ENCODE data around the gene THAP4.

The THAP4 gene

GRCh38 chr2:241645915-241646645, 9.1 kb upstream of the THAP4 start:
- H3K36me3 ChIP-seq (ENCODE audit: control insufficient read depth, insufficient read depth, low read length): peaks cover 10% of the 10 kb centered on the region
- no peaks in the 10 kb centered on the region for H3K27me3 ChIP-seq (replicated peaks; ENCODE audit: control insufficient read depth, insufficient read depth, low read length)
- DNase-seq (ENCODE audit: extremely low read depth, insufficient read length): no peak
- TF ChIP-seq CTCF (IDR thresholded peaks at IDR 0.05; ENCODE audit: insufficient read depth, low read length, poor library complexity, severe bottlenecking): no peak
- no peak overlapping the region for H3K4me3 ChIP-seq (replicated peaks; ENCODE audit: low read depth, low read length)

- Histone ChIP-seq H3K27me3 (replicated peaks; ENCODE audit: control insufficient read depth, insufficient read depth, low read length) (no peaks in the 10 kb centered on the region), H3K4me3 (replicated peaks; ENCODE audit: low read depth, low read length) (no peak overlapping the region), H3K36me3 (ENCODE audit: control insufficient read depth, insufficient read depth, low read length) (peaks cover 7% of the 10 kb centered on the region)
- TF ChIP-seq CTCF (IDR thresholded peaks at IDR 0.05; ENCODE audit: insufficient read depth, low read length, poor library complexity, severe bottlenecking): no peak
- no peak for DNase-seq (ENCODE audit: extremely low read depth, insufficient read length)
Measured at GRCh38 chr2:241645056-241645914, 8.3 kb upstream of the THAP4 start.

- Histone ChIP-seq H3K36me3 (ENCODE audit: control insufficient read depth, insufficient read depth, low read length) (peaks cover 6% of the 10 kb centered on the region), H3K4me3 (replicated peaks; ENCODE audit: low read depth, low read length) (no peak overlapping the region), H3K27me3 (replicated peaks; ENCODE audit: control insufficient read depth, insufficient read depth, low read length) (no peaks in the 10 kb centered on the region)
- DNase-seq (ENCODE audit: extremely low read depth, insufficient read length): no peak
- TF ChIP-seq CTCF (IDR thresholded peaks at IDR 0.05; ENCODE audit: insufficient read depth, low read length, poor library complexity, severe bottlenecking): no peak
Measured at GRCh38 chr2:241641631-241642030, 4.7 kb upstream of the THAP4 start.

GRCh38 chr2:241640165-241640795, 3.3 kb upstream of the THAP4 start:
- Histone ChIP-seq H3K36me3 (ENCODE audit: control insufficient read depth, insufficient read depth, low read length) (peaks cover 3% of the 10 kb centered on the region; the same call in 1 of the 2 replicates), H3K4me3 (replicated peaks; ENCODE audit: low read depth, low read length) (no peak overlapping the region), H3K27me3 (replicated peaks; ENCODE audit: control insufficient read depth, insufficient read depth, low read length) (no peaks in the 10 kb centered on the region)
- no peak for TF ChIP-seq CTCF (IDR thresholded peaks at IDR 0.05; ENCODE audit: insufficient read depth, low read length, poor library complexity, severe bottlenecking)
- DNase-seq (ENCODE audit: extremely low read depth, insufficient read length): no peak

GRCh38 chr2:241639385-241639784, 2.4 kb upstream of the THAP4 start:
- TF ChIP-seq CTCF (IDR thresholded peaks at IDR 0.05; ENCODE audit: insufficient read depth, low read length, poor library complexity, severe bottlenecking): no peak
- H3K36me3 ChIP-seq (ENCODE audit: control insufficient read depth, insufficient read depth, low read length): peaks cover 3% of the 10 kb centered on the region; the same call in 1 of the 2 replicates
- DNase-seq (ENCODE audit: extremely low read depth, insufficient read length): no peak
- H3K4me3 ChIP-seq (replicated peaks; ENCODE audit: low read depth, low read length): no peak overlapping the region
- no peaks in the 10 kb centered on the region for H3K27me3 ChIP-seq (replicated peaks; ENCODE audit: control insufficient read depth, insufficient read depth, low read length)

Measured in GM06990 (cell line).